Epithelial cell of esophagus (primary cell): ENCODE measurements around the gene PNKD.

Experiments used
- DNase-seq: peaks from one replicate; pipeline ENCODE4 v3.0.0; 2010; ENCODE audit warnings: low read depth
- H3K4me3 ChIP-seq: 2 replicates; pipeline ENCODE4 v1.5.1; 2011; ENCODE audit warnings: mild to moderate bottlenecking, low read length, control low read depth
- TF ChIP-seq, protein P1 (sequence below): IDR thresholded peaks from 2 replicates; pipeline ENCODE4 v1.5.1; 2011; ENCODE audit warnings: low read depth, mild to moderate bottlenecking, low read length, control low read depth, inconsistent platforms; ENCODE audit not compliant: insufficient read depth; ENCODE audit errors: missing control alignments

PNKD gene

DNA sequence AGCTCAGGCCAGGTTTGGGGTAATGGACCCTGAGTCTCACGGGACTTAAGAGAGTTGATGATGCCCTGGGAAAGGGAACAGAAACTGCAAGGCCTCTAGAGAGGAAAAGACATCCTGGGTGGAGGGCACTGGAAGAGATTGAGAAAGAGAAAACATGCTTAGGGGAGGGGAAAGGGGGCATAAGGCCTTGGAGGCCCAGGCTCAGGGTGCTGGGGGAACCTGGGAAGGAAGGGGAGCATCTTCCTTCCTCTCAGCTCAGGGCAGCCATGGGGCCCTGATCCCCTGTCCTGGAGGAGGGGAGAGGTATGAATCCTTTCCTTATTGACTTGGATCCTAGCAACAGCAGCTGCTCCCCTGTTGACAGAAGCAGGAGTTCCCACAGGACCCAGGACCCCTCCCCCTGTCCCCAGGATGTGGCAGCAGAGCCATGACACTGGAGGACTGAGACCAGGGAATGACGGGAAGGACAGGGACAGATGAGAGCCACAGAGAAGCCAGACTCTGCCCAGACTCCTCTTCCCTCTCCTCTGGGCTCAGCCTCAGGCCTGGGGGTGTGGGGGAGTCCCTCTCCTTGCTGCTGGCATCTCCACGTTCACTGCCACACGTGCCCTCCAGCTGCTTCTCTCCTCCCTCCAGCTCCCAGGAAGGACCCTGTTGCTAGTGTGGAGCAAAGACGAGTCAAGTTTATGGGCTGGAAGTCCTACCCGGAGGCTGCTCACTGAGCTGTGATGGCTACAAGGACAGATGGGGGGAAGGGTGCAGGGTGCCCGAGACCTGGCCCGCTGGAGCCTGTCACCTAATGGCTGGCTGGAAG lies 8.7 kb upstream of the PNKD start:
- TF ChIP-seq, protein P1, sequence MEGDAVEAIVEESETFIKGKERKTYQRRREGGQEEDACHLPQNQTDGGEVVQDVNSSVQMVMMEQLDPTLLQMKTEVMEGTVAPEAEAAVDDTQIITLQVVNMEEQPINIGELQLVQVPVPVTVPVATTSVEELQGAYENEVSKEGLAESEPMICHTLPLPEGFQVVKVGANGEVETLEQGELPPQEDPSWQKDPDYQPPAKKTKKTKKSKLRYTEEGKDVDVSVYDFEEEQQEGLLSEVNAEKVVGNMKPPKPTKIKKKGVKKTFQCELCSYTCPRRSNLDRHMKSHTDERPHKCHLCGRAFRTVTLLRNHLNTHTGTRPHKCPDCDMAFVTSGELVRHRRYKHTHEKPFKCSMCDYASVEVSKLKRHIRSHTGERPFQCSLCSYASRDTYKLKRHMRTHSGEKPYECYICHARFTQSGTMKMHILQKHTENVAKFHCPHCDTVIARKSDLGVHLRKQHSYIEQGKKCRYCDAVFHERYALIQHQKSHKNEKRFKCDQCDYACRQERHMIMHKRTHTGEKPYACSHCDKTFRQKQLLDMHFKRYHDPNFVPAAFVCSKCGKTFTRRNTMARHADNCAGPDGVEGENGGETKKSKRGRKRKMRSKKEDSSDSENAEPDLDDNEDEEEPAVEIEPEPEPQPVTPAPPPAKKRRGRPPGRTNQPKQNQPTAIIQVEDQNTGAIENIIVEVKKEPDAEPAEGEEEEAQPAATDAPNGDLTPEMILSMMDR: no peak
- DNase-seq: no peak
- H3K4me3 ChIP-seq: no peak overlapping the region

DNA sequence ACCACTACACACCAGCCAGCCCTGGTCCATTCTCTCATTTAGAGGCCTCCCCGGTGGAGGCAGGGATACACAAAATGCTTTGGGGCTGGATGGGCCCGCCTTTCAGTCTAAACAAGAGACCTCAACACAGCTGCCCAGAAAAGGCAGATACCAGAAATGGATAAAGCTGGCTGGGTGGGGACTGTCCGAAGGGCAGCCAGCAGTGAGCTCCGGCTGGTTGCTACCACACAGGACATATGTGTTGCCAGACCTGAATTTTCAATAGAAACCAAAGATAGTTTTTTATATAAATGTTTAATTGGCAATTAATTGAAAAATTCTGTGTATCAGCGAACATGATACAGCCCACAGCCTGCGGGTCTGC lies 8.1 kb upstream of the PNKD start:
- no peak for DNase-seq
- H3K4me3 ChIP-seq: no peak overlapping the region
- TF ChIP-seq, protein P1: no peak

DNA sequence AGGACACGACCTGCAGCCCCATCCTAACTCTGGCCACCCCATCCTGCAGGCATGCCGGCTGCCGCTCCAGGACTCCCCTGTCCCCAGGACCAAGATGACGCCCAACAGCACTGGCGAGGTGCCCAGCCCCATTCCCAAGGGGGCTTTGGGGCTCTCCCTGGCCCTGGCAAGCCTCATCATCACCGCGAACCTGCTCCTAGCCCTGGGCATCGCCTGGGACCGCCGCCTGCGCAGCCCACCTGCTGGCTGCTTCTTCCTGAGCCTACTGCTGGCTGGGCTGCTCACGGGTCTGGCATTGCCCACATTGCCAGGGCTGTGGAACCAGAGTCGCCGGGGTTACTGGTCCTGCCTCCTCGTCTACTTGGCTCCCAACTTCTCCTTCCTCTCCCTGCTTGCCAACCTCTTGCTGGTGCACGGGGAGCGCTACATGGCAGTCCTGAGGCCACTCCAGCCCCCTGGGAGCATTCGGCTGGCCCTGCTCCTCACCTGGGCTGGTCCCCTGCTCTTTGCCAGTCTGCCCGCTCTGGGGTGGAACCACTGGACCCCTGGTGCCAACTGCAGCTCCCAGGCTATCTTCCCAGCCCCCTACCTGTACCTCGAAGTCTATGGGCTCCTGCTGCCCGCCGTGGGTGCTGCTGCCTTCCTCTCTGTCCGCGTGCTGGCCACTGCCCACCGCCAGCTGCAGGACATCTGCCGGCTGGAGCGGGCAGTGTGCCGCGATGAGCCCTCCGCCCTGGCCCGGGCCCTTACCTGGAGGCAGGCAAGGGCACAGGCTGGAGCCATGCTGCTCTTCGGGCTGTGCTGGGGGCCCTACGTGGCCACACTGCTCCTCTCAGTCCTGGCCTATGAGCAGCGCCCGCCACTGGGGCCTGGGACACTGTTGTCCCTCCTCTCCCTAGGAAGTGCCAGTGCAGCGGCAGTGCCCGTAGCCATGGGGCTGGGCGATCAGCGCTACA lies 7.4 kb upstream of the PNKD start:
- DNase-seq: no peak
- TF ChIP-seq, protein P1: no peak
- H3K4me3 ChIP-seq: no peak overlapping the region

DNA sequence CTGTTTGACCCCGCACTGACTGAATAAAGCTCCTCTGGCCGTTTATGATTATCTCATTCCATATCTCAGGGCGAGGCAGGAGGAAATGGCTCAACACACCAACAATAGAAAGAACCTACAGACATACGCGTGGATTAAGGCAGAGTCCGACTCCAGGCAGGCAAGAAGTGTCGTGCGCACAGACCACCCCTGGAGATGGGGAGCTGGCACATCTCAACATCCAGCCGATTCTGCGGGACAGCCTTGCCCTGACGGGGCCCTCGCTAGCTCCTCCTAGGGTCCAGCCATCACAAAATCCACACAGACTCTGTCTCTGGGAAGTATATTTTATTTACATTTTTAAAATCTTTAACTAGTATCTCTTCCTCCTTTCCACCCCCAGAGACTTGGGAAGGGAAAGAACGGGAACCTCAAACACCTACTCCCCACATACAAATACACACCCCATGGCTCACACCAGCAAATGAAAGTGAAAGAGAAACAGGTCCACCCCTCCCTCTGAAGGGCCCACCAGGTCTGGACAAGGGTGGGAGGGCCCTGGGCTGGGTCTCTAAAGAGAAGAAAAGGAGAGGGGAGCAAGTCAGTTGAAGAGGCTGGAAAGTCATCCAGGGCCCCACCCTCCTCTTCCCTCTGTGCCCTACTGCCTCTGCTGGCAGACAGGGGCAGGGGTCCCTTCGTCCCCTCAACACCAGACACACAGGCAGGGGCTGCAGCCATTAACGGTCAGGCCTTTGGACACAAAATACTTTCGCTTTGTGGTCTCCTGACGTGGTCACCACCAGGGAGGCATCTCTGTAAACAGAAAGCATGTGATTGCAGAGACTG lies 6.3 kb upstream of the PNKD start:
- no peak for DNase-seq
- H3K4me3 ChIP-seq: no peak overlapping the region
- TF ChIP-seq, protein P1: no peak

DNA sequence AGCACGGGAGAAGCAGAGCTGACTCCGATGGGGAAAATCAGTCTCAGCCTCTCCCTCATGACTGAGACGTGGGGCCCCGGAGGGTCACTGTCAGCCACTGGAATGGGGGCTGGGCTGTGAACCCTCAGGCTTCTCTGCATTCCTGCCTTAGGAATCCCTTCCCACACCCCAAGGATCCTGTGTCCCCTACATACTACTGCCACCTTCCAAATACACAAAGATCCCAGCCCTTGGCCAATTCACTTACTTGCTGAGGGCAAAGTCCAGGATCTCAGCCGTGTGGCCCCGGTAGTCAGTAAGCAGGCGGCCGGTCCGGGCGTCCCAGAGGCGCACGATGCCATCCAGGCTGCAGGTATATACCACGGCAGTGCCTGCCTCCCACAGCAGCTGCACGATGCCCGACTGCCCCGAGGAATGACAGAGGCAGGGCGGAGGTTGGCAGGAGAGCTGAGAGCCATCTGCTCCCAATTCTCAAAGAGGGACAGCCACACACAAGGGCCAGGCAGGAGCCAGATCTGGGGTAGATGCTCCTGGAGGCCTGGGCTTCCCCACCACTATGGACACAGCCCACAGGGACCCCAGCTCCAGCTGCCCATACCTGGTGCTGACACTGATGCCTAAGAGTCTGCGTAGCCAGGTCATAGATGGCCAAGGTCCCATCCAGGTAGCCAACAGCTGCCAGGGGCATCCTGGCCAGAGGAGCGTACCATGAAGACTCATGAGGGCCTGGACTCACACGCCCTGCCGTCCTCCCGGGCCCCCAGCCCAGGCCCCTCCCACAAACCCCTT lies 5.4 kb upstream of the PNKD start:
- no peak for DNase-seq

DNA sequence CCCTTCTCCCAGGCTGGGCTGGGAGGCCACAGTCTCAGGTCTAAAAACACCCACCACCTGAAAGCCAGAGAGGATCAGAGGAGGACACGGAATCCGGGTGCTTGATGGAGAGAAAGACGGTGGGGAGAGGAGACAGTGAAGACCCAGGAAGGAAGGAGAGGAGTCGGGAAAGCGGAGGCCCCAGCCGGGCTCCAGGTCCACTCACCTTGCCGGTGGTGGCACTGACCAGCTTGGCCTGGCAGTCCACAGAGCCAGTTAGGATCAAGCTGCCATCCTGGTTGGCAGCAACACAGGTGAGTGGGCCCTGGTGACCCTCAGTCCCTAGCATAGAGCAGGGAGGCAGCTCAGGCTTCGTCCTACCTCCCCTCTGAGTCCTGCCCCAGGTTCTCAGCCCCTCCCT lies 4.7 kb upstream of the PNKD start:
- TF ChIP-seq, protein P1: no peak
- no peak overlapping the region for H3K4me3 ChIP-seq
- no peak for DNase-seq

More for the DNA sequence above, 5.4 kb upstream of the PNKD start:
- TF ChIP-seq, protein P1: no peak
- H3K4me3 ChIP-seq: no peak overlapping the region
